Testis (tissue), 2 donors: ENCODE measurements around the gene CFAP61.

Experiments
- POLR2A ChIP-seq: fragments of 450-650 bp; IDR thresholded peaks from one replicate; pipeline ENCODE4 v1.6.1; 2017; ENCODE audit warnings: antibody characterized with exemption, mild to moderate bottlenecking, moderate library complexity
- TF ChIP-seq, protein P1 (sequence below), 3 experiments: fragments of 450-650 bp in 2 of 3; fragments of 200-600 bp in 1 of 3; sonication (generic) in 1 of 3; IDR thresholded peaks; one replicate each; pipeline ENCODE4 v1.5.1; 2016 to 2019; ENCODE audit warnings: antibody characterized with exemption in 3 of 3, mild to moderate bottlenecking in 2 of 3, moderate library complexity in 1 of 3

DNA sequence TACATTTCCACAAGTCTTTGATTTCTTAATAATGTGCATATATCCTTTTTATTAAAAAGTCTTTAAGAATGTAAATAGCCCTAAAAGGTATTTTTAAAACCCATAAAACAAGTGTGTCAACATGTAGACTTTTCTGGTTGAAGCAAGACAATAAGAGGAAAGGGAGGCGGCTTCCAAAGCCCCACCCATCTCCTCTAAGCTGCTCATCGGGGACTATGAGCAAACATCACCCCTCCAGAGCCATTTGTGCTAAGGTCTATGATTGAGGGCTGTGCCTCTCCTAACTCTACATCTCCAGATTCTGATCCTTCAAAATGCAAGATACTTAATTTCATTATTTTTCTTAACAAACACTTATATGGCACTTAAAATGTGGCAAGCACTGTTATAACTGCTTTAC, 37.7 kb upstream of the CFAP61 start:
- TF ChIP-seq POLR2A: no peak
- TF ChIP-seq, protein P1, sequence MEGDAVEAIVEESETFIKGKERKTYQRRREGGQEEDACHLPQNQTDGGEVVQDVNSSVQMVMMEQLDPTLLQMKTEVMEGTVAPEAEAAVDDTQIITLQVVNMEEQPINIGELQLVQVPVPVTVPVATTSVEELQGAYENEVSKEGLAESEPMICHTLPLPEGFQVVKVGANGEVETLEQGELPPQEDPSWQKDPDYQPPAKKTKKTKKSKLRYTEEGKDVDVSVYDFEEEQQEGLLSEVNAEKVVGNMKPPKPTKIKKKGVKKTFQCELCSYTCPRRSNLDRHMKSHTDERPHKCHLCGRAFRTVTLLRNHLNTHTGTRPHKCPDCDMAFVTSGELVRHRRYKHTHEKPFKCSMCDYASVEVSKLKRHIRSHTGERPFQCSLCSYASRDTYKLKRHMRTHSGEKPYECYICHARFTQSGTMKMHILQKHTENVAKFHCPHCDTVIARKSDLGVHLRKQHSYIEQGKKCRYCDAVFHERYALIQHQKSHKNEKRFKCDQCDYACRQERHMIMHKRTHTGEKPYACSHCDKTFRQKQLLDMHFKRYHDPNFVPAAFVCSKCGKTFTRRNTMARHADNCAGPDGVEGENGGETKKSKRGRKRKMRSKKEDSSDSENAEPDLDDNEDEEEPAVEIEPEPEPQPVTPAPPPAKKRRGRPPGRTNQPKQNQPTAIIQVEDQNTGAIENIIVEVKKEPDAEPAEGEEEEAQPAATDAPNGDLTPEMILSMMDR (IDR thresholded peaks at IDR 0.05): no peak
